K562 (cell line): ENCODE measurements around the gene CHCHD4. TPM values are rescaled to one million over a fixed set of nuclear protein-coding genes. Genes with fewer than 3 reads are reported as not detected.

Experiments used
- HDAC8 ChIP-seq: fragments of 450-650 bp; IDR thresholded peaks from 2 replicates; pipeline ENCODE4 v1.6.1; 2016; ENCODE audit warnings: mild to moderate bottlenecking, missing genetic modification characterization, moderate library complexity, missing compliant biosample characterization
- KAT7 ChIP-seq: sonication (generic); formaldehyde crosslinking; IDR thresholded peaks from 2 replicates; pipeline ENCODE4 v1.8.0; 2022; ENCODE audit warnings: missing genetic modification reagents, mild to moderate bottlenecking, borderline replicate concordance
- POLR2H ChIP-seq: IDR thresholded peaks from 2 replicates; pipeline ENCODE4 v1.6.1; 2016; ENCODE audit warnings: missing genetic modification characterization, low read depth, mild to moderate bottlenecking, control low read depth, missing compliant biosample characterization, moderate library complexity
- SREBF1 ChIP-seq: fragments of 150-350 bp; IDR thresholded peaks from 2 replicates; pipeline ENCODE4 v1.6.1; 2014; ENCODE audit warnings: antibody characterized with exemption, low read depth, low read length, borderline replicate concordance
- TFAM ChIP-seq: fragments of 250-450 bp; sonication (Bioruptor Pico); conservative IDR thresholded peaks from 2 replicates; pipeline ENCODE4 v1.5.0; 2021; ENCODE audit warnings: mild to moderate bottlenecking, moderate library complexity
- TOE1 ChIP-seq, 2 experiments: fragments of 450-650 bp in 1 of 2; sonication (generic) in 1 of 2; formaldehyde crosslinking in 1 of 2; IDR thresholded peaks; 2 replicates each; pipeline versions ENCODE4 v1.7.1 to v1.8.0; 2016 to 2022; ENCODE audit warnings: borderline replicate concordance in 2 of 2, mild to moderate bottlenecking in 2 of 2, antibody characterized with exemption in 1 of 2, inconsistent platforms in 1 of 2, low read depth in 1 of 2, missing genetic modification reagents in 1 of 2, moderate library complexity in 1 of 2
- ZNF121 ChIP-seq: sonication (generic); formaldehyde crosslinking; conservative IDR thresholded peaks from 2 replicates; pipeline ENCODE4 v1.8.0; 2022; ENCODE audit warnings: missing genetic modification reagents
- ZNF445 ChIP-seq: fragments of 250-450 bp; sonication (Bioruptor Pico); IDR thresholded peaks from 2 replicates; pipeline ENCODE4 v1.4.0; 2020; ENCODE audit warnings: low read depth, mild to moderate bottlenecking, moderate library complexity
- ZNF507 ChIP-seq: conservative IDR thresholded peaks from 2 replicates; pipeline ENCODE4 v1.6.1; 2017; ENCODE audit warnings: missing genetic modification characterization, missing compliant biosample characterization
- ZZZ3 ChIP-seq: fragments of 450-650 bp; IDR thresholded peaks from 2 replicates; pipeline ENCODE4 v1.6.1; 2016; ENCODE audit warnings: antibody characterized with exemption, mild to moderate bottlenecking, moderate library complexity
- polyA plus RNA-seq, 8 experiments: library from polyadenylated mRNA; depleted of rRNA in 4 of 8; stranded (reverse) in 5 of 8; unstranded in 3 of 8; fragments of >200 nt; fragmentation: Nextera tagmentation in 2 of 8; fragmentation: Illumina TruSeq in 1 of 8; extraction: Ambion mirVana in 2 of 8; extraction: Trizol in 1 of 8; gene quantifications; 2 replicates each; pipeline versions ENCODE4 v1.2.1 to v1.2.3, GENCODE V29; 2011 to 2014; ENCODE audit warnings: inconsistent platforms in 1 of 8, missing spikeins in 1 of 8
- total RNA-seq, 7 experiments: library from RNA; depleted of rRNA in 6 of 7; stranded (reverse); fragments of >200 nt in 6 of 7; fragmentation: Illumina TruSeq in 2 of 7; extraction: Trizol in 2 of 7; gene quantifications; 2 replicates each; pipeline versions ENCODE4 v1.2.1 to v1.2.3, GENCODE V29; 2011 to 2021; ENCODE audit warnings: low replicate concordance in 1 of 7
- TF ChIP-seq, protein P1 (sequence below): fragments of 250-450 bp; sonication (Bioruptor Pico); IDR thresholded peaks from 2 replicates; pipeline ENCODE4 v1.8.0; 2022; ENCODE audit warnings: inconsistent platforms
- TF ChIP-seq, protein P2 (sequence below): fragments of 450-650 bp; IDR thresholded peaks from 2 replicates; pipeline ENCODE4 v1.6.1; 2016; ENCODE audit warnings: antibody characterized with exemption
- TF ChIP-seq, protein P3 (sequence below): fragments of 450-650 bp; formaldehyde crosslinking; IDR thresholded peaks from 2 replicates; pipeline ENCODE4 v1.4.0; 2020; ENCODE audit warnings: mild to moderate bottlenecking

The CHCHD4 gene
- total and polyA plus RNA-seq, 9 of the 15 experiments (the other 6 are each of a cell fraction or from before 2014, with no cell fraction given), result 55.4 to 225 (median 77.2) TPM

- TF ChIP-seq ZZZ3 (no peak), SREBF1 (no peak), POLR2H (tag) (no peak), KAT7 (CRISPR knock-in tag) (no peak), ZNF121 (CRISPR knock-in tag) (no peak), TFAM (CRISPR knock-in tag) (no peak), TOE1 (IDR thresholded peaks at IDR 0.05; ENCODE audit: borderline replicate concordance) (0 out of 2 replicates have a peak, but pooled peaks have one; percentile 34), TOE1 (CRISPR knock-in tag; IDR thresholded peaks at IDR 0.05; ENCODE audit: borderline replicate concordance, low read depth) (peak; percentile 34; the same call in 1 of the 2 replicates), HDAC8 (0 out of 2 replicates have a peak, but pooled peaks have one; percentile 34), ZNF445 (CRISPR knock-in tag) (no peak), ZNF507 (tag) (no peak)
- TF ChIP-seq, protein P1, sequence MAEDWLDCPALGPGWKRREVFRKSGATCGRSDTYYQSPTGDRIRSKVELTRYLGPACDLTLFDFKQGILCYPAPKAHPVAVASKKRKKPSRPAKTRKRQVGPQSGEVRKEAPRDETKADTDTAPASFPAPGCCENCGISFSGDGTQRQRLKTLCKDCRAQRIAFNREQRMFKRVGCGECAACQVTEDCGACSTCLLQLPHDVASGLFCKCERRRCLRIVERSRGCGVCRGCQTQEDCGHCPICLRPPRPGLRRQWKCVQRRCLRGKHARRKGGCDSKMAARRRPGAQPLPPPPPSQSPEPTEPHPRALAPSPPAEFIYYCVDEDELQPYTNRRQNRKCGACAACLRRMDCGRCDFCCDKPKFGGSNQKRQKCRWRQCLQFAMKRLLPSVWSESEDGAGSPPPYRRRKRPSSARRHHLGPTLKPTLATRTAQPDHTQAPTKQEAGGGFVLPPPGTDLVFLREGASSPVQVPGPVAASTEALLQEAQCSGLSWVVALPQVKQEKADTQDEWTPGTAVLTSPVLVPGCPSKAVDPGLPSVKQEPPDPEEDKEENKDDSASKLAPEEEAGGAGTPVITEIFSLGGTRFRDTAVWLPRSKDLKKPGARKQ (CRISPR knock-in tag), result no peak
- TF ChIP-seq, protein P2, sequence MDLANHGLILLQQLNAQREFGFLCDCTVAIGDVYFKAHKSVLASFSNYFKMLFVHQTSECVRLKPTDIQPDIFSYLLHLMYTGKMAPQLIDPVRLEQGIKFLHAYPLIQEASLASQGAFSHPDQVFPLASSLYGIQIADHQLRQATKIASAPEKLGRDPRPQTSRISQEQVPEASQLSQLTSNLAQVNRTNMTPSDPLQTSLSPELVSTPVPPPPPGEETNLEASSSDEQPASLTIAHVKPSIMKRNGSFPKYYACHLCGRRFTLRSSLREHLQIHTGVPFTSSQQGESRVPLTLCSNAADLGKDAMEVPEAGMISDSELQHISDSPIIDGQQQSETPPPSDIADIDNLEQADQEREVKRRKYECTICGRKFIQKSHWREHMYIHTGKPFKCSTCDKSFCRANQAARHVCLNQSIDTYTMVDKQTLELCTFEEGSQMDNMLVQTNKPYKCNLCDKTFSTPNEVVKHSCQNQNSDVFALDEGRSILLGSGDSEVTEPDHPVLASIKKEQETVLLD, result no peak; the same call in 1 of the 2 replicates
- TF ChIP-seq, protein P3, sequence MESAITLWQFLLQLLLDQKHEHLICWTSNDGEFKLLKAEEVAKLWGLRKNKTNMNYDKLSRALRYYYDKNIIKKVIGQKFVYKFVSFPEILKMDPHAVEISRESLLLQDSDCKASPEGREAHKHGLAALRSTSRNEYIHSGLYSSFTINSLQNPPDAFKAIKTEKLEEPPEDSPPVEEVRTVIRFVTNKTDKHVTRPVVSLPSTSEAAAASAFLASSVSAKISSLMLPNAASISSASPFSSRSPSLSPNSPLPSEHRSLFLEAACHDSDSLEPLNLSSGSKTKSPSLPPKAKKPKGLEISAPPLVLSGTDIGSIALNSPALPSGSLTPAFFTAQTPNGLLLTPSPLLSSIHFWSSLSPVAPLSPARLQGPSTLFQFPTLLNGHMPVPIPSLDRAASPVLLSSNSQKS (CRISPR knock-in tag), result no peak
These were observed 735 bp upstream of the CHCHD4 start (continued) for GRCh38 chr3:14125193-14126016.
